GM20000 (cell line): ENCODE measurements around the gene TIMM50.

Experiments
- DNase-seq: peaks from one replicate; pipeline ENCODE4 v3.0.0; 2012; ENCODE audit warnings: low spot score
- TF ChIP-seq, protein P1 (sequence below): IDR thresholded peaks from 2 replicates; pipeline ENCODE4 v1.5.1; 2012; ENCODE audit warnings: mild to moderate bottlenecking, control low read depth; ENCODE audit errors: extremely low read depth, missing control alignments

Gene TIMM50

DNA sequence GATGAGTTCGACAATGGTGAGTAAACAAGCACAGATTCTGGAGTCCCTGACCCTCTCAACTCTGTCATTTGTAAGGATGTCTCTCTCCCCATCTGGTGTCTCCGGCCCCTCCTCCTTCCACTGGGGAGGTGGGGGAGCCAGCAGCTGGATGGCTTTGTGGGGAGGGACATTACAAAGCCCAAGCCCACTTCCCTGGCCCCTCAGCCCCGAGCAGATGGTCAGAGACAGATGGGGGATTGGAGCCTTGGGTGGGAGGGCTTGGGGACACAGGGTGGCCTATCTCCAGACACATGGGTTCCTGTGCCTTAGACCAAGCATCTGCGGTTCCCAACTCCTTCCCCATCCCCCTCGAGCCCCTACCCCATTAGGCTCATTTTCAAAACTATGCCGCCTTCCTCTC lies 2.5 kb downstream of the TIMM50 start:
- DNase-seq = no peak
- TF ChIP-seq, protein P1, sequence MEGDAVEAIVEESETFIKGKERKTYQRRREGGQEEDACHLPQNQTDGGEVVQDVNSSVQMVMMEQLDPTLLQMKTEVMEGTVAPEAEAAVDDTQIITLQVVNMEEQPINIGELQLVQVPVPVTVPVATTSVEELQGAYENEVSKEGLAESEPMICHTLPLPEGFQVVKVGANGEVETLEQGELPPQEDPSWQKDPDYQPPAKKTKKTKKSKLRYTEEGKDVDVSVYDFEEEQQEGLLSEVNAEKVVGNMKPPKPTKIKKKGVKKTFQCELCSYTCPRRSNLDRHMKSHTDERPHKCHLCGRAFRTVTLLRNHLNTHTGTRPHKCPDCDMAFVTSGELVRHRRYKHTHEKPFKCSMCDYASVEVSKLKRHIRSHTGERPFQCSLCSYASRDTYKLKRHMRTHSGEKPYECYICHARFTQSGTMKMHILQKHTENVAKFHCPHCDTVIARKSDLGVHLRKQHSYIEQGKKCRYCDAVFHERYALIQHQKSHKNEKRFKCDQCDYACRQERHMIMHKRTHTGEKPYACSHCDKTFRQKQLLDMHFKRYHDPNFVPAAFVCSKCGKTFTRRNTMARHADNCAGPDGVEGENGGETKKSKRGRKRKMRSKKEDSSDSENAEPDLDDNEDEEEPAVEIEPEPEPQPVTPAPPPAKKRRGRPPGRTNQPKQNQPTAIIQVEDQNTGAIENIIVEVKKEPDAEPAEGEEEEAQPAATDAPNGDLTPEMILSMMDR = no peak

DNA sequence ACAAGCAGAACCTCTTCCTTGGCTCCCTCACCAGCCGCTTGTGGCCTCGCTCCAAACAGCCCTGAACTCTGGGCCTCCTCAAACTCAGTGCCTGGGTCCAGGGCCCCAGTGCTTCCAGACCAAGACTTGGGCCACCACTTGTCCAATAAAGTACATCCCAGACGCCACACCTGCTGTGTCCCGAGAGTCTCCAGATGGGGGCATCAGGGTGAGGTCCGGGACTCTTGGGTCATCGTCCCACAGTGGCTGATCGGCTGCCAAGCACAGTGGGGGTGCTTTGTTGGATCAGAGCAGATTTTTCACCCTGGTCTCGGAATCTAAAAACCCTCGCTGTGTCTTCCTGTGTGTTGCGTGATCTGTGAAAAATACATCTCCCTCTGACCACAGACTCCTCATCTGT lies 9.1 kb downstream of the TIMM50 start:
- TF ChIP-seq, protein P1 = no peak
- DNase-seq = no peak

DNA sequence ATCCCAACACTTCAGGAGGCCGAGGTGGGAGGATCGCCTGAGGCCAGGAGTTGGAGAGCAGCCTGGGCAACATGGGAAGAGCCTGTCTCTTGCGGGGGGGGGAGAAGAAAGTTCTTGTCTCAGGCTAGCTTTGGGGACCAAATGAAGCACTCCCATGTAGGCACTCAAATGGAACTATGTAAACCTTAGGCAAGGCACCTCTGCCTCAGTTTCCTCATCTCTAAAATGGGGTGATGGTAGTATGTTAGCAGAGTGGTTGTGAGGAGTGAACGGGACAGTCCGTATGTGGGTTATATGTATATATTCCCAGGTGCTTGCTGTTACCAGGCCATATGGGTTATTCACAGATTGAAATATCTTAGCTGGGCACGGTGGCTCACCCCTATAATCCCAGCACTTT lies 11.6 kb downstream of the TIMM50 start:
- no peak for DNase-seq
- TF ChIP-seq, protein P1 = no peak

DNA sequence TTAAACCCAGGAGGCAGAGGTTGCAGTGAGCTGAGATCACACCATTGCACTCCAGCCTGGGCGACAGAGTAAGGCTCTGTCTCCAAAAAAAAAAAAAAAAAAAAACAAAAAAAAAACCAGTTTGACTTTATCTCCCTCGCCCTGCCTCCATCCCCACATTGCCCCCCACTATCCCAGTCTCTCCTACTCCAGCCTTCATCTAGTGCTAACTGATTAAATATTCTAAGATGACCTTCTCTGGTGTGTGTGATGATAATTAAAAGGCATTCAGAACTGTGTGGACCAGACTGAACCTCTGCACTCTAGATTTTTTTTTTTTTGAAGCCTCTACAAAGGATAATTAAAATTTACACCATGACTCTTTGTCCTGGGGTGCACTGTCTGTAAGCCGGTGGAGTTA lies 12.2 kb downstream of the TIMM50 start:
- no peak for DNase-seq
- TF ChIP-seq, protein P1 = no peak

DNA sequence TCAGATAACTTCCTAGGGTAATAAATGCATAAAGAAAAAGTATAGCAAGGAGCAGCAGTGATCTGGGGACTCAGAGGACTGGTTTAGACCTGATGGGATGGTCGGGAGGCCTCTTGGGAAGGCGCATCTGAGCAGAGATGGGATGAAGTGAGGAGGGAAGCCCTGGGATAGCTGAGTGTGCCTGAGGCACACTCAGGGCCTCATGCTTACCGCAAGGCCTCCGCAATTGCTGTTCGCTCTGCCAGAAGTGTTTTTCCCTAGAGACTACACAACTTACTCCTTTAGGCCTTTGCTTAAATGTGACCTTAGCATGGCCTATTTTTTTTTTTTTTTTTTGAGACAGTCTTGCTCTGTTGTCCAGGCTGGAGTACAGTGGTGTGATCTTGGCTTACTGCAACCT lies 14.0 kb downstream of the TIMM50 start:
- TF ChIP-seq, protein P1 = no peak
- DNase-seq = no peak

DNA sequence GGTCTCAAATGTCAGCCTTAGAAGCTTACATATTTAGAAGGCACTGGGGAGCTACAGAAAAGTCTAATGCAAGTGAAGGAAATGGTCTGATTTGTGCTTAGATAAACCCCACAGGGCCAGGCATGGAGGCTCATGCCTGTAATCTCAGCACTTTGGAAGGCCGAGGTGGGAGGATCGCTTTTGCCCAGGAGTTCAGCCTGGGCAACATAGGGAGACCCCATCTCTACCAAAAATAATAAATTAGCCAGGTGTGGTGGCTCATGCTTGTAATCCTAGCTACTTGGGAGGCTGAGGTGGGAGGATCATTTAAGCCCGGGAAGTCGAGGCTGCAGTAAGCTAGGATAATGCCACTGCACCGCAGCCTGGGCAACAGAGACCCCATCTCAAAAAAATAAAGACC lies 15.4 kb downstream of the TIMM50 start:
- TF ChIP-seq, protein P1 = no peak
- DNase-seq = no peak

DNA sequence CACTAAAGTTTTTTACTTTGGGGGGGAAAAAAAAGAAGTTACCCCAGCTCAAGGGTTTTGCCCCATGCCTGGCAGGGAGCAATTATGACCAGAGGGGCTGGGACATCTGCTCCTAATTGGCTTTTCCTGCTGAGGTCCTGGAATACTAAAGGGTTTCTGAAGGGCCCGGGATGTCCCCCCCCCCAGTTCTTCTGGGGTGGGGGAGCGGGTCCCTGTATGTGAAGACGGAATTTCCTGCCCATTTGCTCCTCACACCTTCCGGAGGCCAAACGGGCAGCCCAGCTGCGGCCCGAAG lies 17.0 kb downstream of the TIMM50 start:
- TF ChIP-seq, protein P1 = no peak
- no peak for DNase-seq
